Urinary bladder (tissue), 4 donors: ENCODE results near the gene UNC13D. TPM values are rescaled to one million over a fixed set of nuclear protein-coding genes. Genes with fewer than 3 reads are reported as not detected.
"Not testable (repeated sequence)": the region's sequence is repeated elsewhere in the genome, so short reads cannot be mapped to it uniquely, and the experiment has no call there.

Experiments used
- DNase-seq: peaks from one replicate; pipeline ENCODE4 v3.0.0-alpha.2; 2015; ENCODE audit errors: extremely low spot score
- H3K27ac ChIP-seq: one replicate; pipeline ENCODE4 v1.5.1; 2013; ENCODE audit warnings: low read depth, mild to moderate bottlenecking, moderate library complexity
- H3K36me3 ChIP-seq: one replicate; pipeline ENCODE4 v1.6.1; 2013; ENCODE audit warnings: mild to moderate bottlenecking, moderate library complexity; ENCODE audit not compliant: insufficient read depth
- H3K4me1 ChIP-seq: one replicate; pipeline ENCODE4 v1.6.1; 2013; ENCODE audit warnings: mild to moderate bottlenecking, moderate library complexity; ENCODE audit not compliant: insufficient read depth
- H3K4me3 ChIP-seq: one replicate; pipeline ENCODE4 v1.5.1; 2013; ENCODE audit warnings: low read depth, low read length
- WGBS: extraction: QIAGEN DNeasy Blood & Tissue Kit; methylation state at CpG from one replicate; pipeline ENCODE4 v1.1.7; 2013; 5-methylcytosine and 5-hydroxymethylcytosine counted together
- polyA plus RNA-seq: library from polyadenylated mRNA; stranded (reverse); fragments of 200-250 nt; gene quantifications from one replicate; pipeline ENCODE4 v1.2.3, GENCODE V29; 2013
- total RNA-seq: library from RNA; depleted of rRNA; stranded (reverse); fragments of >200 nt; gene quantifications from one replicate; pipeline ENCODE4 v1.2.3, GENCODE V29; 2014
- donor health status: healthy with polysubstance abuse.
- donor health status: healthy.

UNC13D gene
- total and polyA plus RNA-seq, 2 donors: 10.6 to 13.0 TPM

DNA sequence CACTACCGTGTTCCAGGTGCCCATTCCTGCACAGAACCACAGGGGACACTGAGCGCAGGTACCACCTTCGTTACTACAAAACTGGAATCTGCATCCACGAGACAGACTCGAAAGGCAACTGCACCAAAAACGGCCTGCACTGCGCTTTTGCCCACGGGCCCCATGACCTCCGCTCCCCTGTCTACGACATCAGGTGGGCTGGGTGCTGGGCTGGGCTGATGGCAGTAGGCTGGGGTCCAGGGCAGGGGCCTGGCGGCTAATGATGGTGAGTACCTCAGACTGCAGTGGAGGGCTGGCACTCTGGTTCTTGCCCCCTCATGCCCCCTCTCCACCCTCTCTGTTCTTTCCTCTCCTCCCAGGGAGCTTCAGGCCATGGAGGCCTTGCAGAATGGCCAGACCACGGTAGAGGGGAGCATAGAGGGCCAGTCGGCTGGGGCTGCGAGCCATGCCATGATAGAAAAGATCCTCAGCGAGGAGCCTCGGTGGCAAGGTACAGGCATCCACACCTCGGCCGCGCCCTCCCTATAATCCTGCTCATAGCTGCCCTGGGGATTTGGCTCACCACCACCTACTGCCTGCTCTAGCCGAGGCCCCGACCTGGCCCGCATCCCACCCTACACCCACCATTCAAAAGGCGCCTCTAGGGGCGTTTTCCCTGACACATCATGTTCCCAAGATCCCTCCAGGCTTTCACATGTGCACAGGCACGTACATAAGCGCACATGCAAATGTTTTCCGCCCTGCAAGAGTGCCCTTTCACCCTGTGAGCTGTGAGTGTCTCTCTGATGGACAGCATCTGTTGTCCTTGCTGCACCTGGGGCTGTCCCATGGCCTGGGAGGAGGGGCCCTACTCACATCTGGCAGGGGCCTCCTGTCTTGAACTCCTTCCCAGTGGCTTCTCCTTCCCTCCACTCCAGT is 31.8 kb downstream of the UNC13D start:
- no peak overlapping the region for H3K4me3 ChIP-seq
- H3K4me1 ChIP-seq: no peaks in the 10 kb centered on the region
- no peak for DNase-seq
- H3K27ac ChIP-seq: no peak overlapping the region
- peaks cover 13% of the 10 kb centered on the region for H3K36me3 ChIP-seq
- 86% methylated on average over 27 of the region's 27 CpGs for WGBS

DNA sequence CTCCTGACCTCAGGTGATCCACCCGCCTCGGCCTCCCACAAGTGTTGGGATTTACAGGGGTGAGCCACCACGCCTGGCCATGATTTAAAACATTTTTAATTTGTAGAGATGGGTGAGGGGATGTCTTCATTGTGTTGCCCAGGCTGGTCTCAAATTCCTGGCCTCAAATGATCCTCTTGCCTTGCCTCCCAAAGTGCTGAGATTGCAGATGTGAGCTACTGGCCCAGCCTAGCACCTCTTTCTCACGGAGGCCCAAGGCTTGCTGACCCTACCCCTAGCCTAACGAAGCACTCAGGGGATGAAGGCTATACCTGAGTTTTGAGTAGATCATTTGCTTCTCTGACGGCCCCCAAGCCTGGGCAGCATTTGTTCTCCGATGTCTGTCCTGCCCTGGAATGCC is 33.0 kb downstream of the UNC13D start:
- H3K4me1 ChIP-seq: no peaks in the 10 kb centered on the region
- no peak overlapping the region for H3K4me3 ChIP-seq
- no peak for DNase-seq
- H3K27ac ChIP-seq: no peak overlapping the region
- WGBS: 95% methylated on average over 7 of the region's 7 CpGs
- peaks cover 10% of the 10 kb centered on the region for H3K36me3 ChIP-seq

GRCh38 chr17:75810756-75811155 is 33.4 kb downstream of the UNC13D start:
- not testable (repeated sequence) for DNase-seq

DNA sequence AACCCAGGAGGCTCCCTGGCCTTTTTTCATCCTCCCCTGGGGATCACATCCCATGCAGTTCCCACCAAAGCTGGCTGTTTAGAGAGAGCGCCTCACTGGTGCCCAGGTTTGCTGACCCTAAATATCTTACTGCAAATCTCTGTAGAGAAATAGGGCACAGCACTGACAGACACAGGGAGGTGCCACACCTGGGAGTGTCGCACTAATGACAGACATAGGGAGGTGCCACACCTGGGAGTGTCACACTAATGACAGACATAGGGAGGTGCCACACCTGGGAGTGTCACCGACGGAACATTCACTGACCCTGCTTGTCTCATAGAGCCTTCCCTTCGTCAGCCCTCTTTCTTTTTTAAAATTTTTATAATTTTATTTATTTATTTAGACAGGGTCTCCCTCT is 34.0 kb downstream of the UNC13D start:
- WGBS: 96% methylated on average over 5 of the region's 5 CpGs
- Histone ChIP-seq H3K36me3 (peaks cover 10% of the 10 kb centered on the region), H3K27ac (no peak overlapping the region), H3K4me3 (no peak overlapping the region), H3K4me1 (no peaks in the 10 kb centered on the region)
- DNase-seq: no peak

More at GRCh38 chr17:75810756-75811155, 33.4 kb downstream of the UNC13D start:
- not testable (repeated sequence) for H3K36me3 ChIP-seq, H3K27ac ChIP-seq, H3K4me1 ChIP-seq, H3K4me3 ChIP-seq
- 95% methylated on average over 11 of the region's 11 CpGs for WGBS

DNA sequence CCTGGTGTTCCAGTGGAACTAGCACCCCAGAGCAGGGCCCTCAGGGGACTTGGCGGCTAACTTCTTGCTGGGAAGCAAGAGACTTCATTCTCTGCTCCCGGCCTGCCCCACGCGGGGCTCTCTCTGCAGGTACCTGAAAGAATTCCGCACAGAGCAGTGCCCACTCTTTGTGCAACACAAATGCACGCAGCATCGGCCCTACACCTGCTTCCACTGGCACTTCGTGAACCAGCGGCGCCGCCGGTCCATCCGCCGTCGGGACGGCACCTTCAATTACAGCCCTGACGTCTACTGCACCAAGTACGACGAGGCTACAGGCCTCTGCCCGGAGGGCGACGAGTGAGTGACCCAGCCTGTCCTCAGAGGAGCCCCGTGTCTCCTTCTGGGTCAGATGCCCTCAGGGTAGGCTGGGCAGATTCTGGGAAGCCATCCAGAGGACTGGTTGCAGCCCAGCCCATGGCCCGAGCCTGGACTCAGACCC is 34.5 kb downstream of the UNC13D start:
- Histone ChIP-seq H3K4me3 (no peak overlapping the region), H3K27ac (no peak overlapping the region), H3K4me1 (no peaks in the 10 kb centered on the region), H3K36me3 (peaks cover 6% of the 10 kb centered on the region)
- DNase-seq: no peak
- 91% methylated on average over 24 of the region's 24 CpGs for WGBS

DNA sequence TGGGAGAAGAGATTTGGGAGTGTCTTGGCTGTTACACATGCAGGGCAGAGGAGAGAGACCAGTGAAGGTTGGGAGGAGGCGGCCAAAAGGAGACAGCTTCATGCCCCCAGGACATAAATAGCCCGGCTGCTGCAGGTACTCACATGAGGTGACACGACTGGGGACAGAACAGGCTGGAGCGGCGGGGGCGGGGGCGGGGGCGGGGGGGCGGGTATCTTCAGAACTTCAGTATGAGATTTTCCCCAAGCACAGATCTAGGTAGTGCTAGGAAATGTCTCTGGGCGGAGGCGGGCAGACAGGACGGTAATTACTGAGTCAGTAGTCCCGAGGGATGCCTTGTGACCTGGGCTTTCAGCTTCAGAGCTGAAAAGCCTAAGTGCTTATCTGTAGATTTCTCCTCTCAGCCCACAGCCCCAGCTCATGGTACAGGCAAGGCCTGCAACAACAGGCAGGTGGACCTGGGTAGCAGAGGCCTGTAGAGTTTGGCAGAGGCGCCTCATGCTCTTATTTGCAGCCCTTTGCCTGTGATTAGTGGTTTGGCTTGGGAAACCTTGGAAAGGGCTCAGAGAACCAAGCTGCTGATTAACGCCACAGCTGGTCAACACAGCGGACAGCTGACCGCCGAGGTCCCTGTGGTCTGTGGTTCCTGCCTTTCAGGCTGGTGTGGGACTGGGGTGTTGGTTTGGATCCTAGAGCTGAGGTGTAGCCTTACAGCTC is 35.1 kb downstream of the UNC13D start:
- peak overlapping the region; percentile 34 for H3K27ac ChIP-seq
- WGBS: 69% methylated on average over 18 of the region's 18 CpGs
- H3K36me3 ChIP-seq: peaks cover 6% of the 10 kb centered on the region
- H3K4me1 ChIP-seq: no peaks in the 10 kb centered on the region
- no peak overlapping the region for H3K4me3 ChIP-seq
- no peak for DNase-seq

DNA sequence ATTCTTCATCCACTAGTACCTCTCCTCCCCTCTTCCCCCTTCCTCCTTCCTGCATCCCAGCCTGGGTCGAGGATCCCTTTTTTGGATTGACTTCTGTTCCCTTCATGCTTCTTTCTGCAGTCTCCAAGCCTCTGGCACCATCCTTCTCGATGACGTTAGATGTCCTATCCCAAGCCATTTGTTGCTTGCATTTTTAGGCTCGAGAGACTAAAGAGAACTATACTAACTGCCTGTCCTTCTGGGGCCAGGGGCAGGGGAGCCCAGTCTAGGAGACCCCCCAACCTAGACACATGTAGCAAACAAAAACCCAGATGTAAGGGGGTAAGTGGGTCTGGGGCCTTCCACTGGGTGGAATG is 35.7 kb downstream of the UNC13D start:
- no peak overlapping the region for H3K4me3 ChIP-seq

DNA sequence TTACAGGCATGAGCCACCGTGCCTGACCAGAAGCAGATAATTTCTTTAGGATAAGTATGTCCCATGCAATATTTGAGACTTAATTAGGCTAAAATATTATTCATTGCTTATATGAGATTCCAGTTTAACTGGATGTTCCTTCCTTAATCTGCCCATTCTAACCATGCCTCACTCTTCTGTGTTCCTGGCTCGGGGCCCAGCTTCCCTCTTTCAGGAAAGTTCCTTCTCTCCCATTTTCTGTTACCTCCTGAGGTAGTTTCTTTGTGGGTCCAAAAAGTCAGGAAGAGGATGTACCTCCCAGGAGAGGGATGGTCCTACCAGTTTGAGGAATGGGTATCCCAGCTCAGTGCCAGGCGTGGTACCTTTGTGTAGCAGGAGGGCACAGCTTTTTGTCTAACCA is 36.3 kb downstream of the UNC13D start:
- WGBS: 92% methylated on average over 3 of the region's 3 CpGs
- DNase-seq: no peak
- Histone ChIP-seq H3K4me3 (no peak overlapping the region), H3K36me3 (peaks cover 6% of the 10 kb centered on the region), H3K27ac (no peak overlapping the region), H3K4me1 (no peaks in the 10 kb centered on the region)

More for the DNA sequence above, 35.7 kb downstream of the UNC13D start:
- Histone ChIP-seq H3K36me3 (peaks cover 6% of the 10 kb centered on the region), H3K4me1 (no peaks in the 10 kb centered on the region), H3K27ac (peak overlapping the region; percentile 34)
- DNase-seq: no peak
- 69% methylated on average over 4 of the region's 4 CpGs for WGBS

DNA sequence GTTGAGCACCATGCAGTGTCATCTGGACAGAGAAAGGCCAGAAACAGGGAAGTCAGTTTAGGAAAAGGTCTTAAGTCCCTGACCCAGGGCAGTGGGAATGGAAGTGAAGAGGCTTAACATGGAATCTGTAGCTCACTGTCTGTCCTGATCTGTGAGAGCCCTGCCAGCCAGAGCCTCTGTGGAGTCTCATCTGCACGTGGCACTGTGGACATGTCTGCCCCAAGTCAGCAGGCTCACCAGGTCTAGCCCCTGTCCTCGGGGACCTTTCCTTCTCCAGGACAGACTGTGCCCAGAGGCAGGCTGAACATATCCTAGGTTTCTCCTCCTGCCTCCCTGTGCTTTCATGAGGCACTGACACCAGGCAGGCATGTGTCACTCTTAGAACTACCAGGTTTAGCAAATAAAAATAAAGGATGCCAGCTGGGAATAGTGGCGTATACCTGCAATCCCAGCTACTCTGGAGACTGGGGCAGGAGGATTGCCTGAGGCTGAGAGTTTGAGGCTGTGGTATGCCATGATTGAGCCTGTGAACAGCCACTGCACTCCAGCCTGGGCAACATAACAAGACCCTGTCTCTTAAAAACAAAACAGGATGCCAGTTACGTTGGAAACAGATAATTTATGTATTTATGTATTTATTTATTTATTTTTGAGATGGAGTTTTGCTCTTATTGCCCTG is 37.2 kb downstream of the UNC13D start:
- Histone ChIP-seq H3K4me1 (no peaks in the 10 kb centered on the region), H3K4me3 (no peak overlapping the region), H3K36me3 (no peaks in the 10 kb centered on the region), H3K27ac (no peak overlapping the region)
- DNase-seq: no peak
- 84% methylated on average over 4 of the region's 4 CpGs for WGBS

DNA sequence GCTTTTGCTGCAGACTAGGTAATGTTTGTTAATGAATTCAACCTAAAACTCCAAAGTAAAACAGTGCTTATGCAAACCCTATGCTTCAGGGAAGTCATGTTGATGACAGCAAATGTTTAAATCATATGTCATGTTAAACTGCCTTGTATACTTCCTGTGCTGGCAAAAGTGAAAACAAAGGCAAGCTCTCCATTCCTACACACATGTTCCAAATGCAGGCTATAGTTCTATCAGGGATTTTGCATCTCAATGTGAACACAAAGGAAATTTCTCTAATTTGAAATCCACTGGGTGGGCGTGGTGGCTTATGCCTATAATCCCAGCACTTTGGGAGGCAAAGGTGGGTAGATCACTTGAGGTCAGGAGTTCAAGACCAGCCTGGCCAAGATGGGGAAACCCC is 40.3 kb downstream of the UNC13D start:
- no peaks in the 10 kb centered on the region for H3K36me3 ChIP-seq
- H3K4me3 ChIP-seq: no peak overlapping the region
- no peak for DNase-seq
- WGBS: 93% methylated on average over 1 of the region's 1 CpG
- no peak overlapping the region for H3K27ac ChIP-seq
- no peaks in the 10 kb centered on the region for H3K4me1 ChIP-seq

- H3K4me1 ChIP-seq: no peaks in the 10 kb centered on the region
- 89% methylated on average over 4 of the region's 4 CpGs for WGBS
- no peak for DNase-seq
- peaks cover 8% of the 10 kb centered on the region for H3K36me3 ChIP-seq
- no peak overlapping the region for H3K4me3 ChIP-seq
- no peak overlapping the region for H3K27ac ChIP-seq
These were observed 44.8 kb downstream of the UNC13D start for GRCh38 chr17:75799402-75799801.

DNA sequence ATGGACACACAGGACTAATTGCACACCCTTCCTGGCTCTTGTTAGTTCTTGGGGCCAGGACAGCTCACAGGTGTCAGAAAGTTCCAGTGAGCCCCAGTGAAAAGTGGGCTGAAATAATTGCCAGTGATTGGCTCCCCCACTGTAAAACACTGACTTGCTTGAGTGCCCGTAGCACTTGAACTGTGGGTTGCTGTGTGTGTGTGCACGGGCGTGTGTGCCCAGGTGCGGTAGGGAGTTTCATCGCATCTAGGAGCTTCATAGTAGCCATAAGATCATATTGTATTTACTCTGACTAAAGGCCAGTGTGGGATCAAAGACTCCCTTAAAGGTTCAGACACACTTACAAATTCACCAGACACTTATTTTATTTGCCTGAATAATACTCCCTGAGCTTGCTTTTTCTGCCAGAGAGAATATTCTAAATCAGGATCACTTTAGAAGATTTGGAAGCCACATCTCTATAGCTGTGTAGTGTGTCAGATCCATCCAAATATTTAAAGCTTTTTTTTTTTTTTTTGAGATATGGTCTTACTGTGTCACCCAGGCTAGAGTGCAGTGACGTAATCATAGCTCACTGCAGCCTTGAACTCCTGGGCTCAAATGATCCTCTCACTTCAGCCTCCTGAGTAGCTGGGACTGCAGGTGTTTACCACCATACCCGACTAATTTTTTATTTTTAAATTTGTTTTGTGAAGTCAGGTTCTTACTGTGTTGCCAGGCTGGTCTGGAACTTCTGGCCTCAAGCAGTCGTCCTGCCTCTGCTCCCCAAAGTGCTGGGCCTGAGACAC is 48.2 kb downstream of the UNC13D start:
- no peak overlapping the region for H3K4me3 ChIP-seq
- WGBS: 92% methylated on average over 8 of the region's 8 CpGs
- no peaks in the 10 kb centered on the region for H3K4me1 ChIP-seq
- no peak overlapping the region for H3K27ac ChIP-seq
- no peak for DNase-seq
- H3K36me3 ChIP-seq: peaks cover 8% of the 10 kb centered on the region

GRCh38 chr17:75793460-75793859 is 50.7 kb downstream of the UNC13D start:
- Histone ChIP-seq H3K27ac (no peak overlapping the region), H3K36me3 (peaks cover 8% of the 10 kb centered on the region), H3K4me1 (no peaks in the 10 kb centered on the region), H3K4me3 (no peak overlapping the region)
- DNase-seq: no peak
- WGBS: 66% methylated on average over 1 of the region's 1 CpG
